Left lung (tissue), 10 donors: Measurements from ENCODE around the gene PAK4. TPM values are rescaled to one million over a fixed set of nuclear protein-coding genes. Genes with fewer than 3 reads are reported as not detected.

Experiments used
- ATAC-seq: fragments of 200-7000 bp; cut with Tn5 transposase; one replicate; pipeline ENCODE4 v1.9.1; 2020; ENCODE audit warnings: moderate library complexity
- DNase-seq, 4 donors: peaks; one replicate each; pipeline ENCODE4 v3.0.0-alpha.2; 2013 to 2020
- H3K27ac ChIP-seq, 2 donors: fragments of 200-600 bp; sonication (generic) in 1 of 2; one replicate each; pipeline versions ENCODE4 v1.5.0 to v1.8.0; 2020 to 2021
- H3K27me3 ChIP-seq, 2 donors: fragments of 200-600 bp; sonication (generic) in 1 of 2; one replicate each; pipeline versions ENCODE4 v1.5.0 to v1.8.0; 2020 to 2021
- H3K36me3 ChIP-seq, 2 donors: fragments of 200-600 bp; sonication (generic) in 1 of 2; one replicate each; pipeline versions ENCODE4 v1.5.0 to v1.8.0; 2020 to 2021
- H3K4me1 ChIP-seq, 2 donors: fragments of 200-600 bp; one replicate each; pipeline ENCODE4 v1.8.0; 2021
- H3K4me3 ChIP-seq, 2 donors: fragments of 200-600 bp; sonication (generic) in 1 of 2; one replicate each; pipeline versions ENCODE4 v1.5.0 to v1.8.0; 2020 to 2021; ENCODE audit warnings: mild to moderate bottlenecking in 1 of 2
- H3K9me3 ChIP-seq, 2 donors: fragments of 200-600 bp; sonication (generic) in 1 of 2; one replicate each; pipeline versions ENCODE4 v1.5.0 to v1.8.0; 2020 to 2021
- CTCF ChIP-seq, 2 donors: fragments of 200-600 bp; sonication (generic) in 1 of 2; IDR thresholded peaks; one replicate each; pipeline versions ENCODE4 v1.5.0 to v1.8.0; 2021; ENCODE audit warnings: antibody characterized with exemption in 2 of 2
- intact Hi-C, 2 donors: fragments of 100-400 bp; cut with DNase I; formaldehyde crosslinking; loops; one replicate each; pipeline versions ENCODE4 v1.11.2 to v1.14.2; 2022
- polyA plus RNA-seq, 6 donors: library from polyadenylated mRNA; unstranded; fragments of 120-200 nt; gene quantifications; one replicate each; pipeline ENCODE4 v1.2.1, GENCODE V29; 2013; ENCODE audit not compliant: insufficient read length in 6 of 6
- total RNA-seq, 2 donors: library from RNA; stranded (reverse); fragmentation: NEBNext Ultra II Directional; extraction: Animal tissue kit (Norgen Biotek cat#: 25700); gene quantifications; one replicate each; pipeline ENCODE4 v1.2.1, GENCODE V29; 2021
- donor health status: DM: no; HTN: yes; CAD: no.
- donor health status: DM: no; HTN: no; CAD: no.

The PAK4 gene
- total and polyA plus RNA-seq, 8 donors, result 40.9 to 62.3 (median 50.0) TPM

GRCh38 chr19:39202998-39203355 lies 77.4 kb downstream of the PAK4 start:
- no peaks in the 10 kb centered on the region for H3K36me3 ChIP-seq
- no peak overlapping the region for H3K4me3 ChIP-seq
- H3K27ac ChIP-seq, result no peak overlapping the region
- intact Hi-C loops, result no loop called here
- no peak for DNase-seq
- no peak for TF ChIP-seq CTCF (IDR thresholded peaks at IDR 0.05)
- H3K27me3 ChIP-seq, result peaks cover 21 to 76% of the 10 kb centered on the region in 2 donors
- no peak for ATAC-seq
- no peaks in the 10 kb centered on the region for H3K4me1 ChIP-seq
- H3K9me3 ChIP-seq, result no peaks in the 10 kb centered on the region

GRCh38 chr19:39203372-39204341 lies 78.1 kb downstream of the PAK4 start, which contains the start of gene SYCN:
Gene SYCN (minus strand): TSS chr19:39204263. CDS start chr19:39204254, 9 bp downstream.
- peaks cover 15 to 75% of the 10 kb centered on the region in 2 donors for H3K27me3 ChIP-seq

GRCh38 chr19:39205449-39205764 lies 79.8 kb downstream of the PAK4 start:
- Histone ChIP-seq H3K27me3 (peaks cover 15 to 60% of the 10 kb centered on the region in 2 donors), H3K4me1 (no peaks in the 10 kb centered on the region), H3K36me3 (no peaks in the 10 kb centered on the region), H3K4me3 (no peak overlapping the region), H3K27ac (no peak overlapping the region), H3K9me3 (no peaks in the 10 kb centered on the region)
- intact Hi-C loops, result no loop called here
- DNase-seq (no peak), ATAC-seq (no peak)
- TF ChIP-seq CTCF (IDR thresholded peaks at IDR 0.05), result no peak

More at GRCh38 chr19:39203372-39204341, 78.1 kb downstream of the PAK4 start, which contains the start of gene SYCN:
- Histone ChIP-seq H3K9me3 (no peaks in the 10 kb centered on the region), H3K36me3 (no peaks in the 10 kb centered on the region), H3K4me3 (no peak within 1 kb of the TSS), H3K4me1 (no peaks in the 10 kb centered on the region), H3K27ac (no peak within 1 kb of the TSS)
- ATAC-seq (peak; percentile 47), DNase-seq (no peak)
- no peak for TF ChIP-seq CTCF (IDR thresholded peaks at IDR 0.05)
- intact Hi-C loops, result no loop called here

- no peaks in the 10 kb centered on the region for H3K4me1 ChIP-seq
- DNase-seq, result no peak
- H3K27me3 ChIP-seq, result peaks cover 15 to 53% of the 10 kb centered on the region in 2 donors
- no peak overlapping the region for H3K27ac ChIP-seq
- intact Hi-C loops, result no loop called here
- ATAC-seq, result no peak
- no peaks in the 10 kb centered on the region for H3K9me3 ChIP-seq
- no peak overlapping the region for H3K4me3 ChIP-seq
- no peak for TF ChIP-seq CTCF (IDR thresholded peaks at IDR 0.05)
- H3K36me3 ChIP-seq, result no peaks in the 10 kb centered on the region
Measured at GRCh38 chr19:39206122-39206521, 80.5 kb downstream of the PAK4 start.

- H3K4me1 ChIP-seq, result no peaks in the 10 kb centered on the region
- no peak overlapping the region for H3K4me3 ChIP-seq
- no peak for TF ChIP-seq CTCF (IDR thresholded peaks at IDR 0.05)
- H3K9me3 ChIP-seq, result no peaks in the 10 kb centered on the region
- no peak for ATAC-seq
- no peaks in the 10 kb centered on the region for H3K36me3 ChIP-seq
- H3K27ac ChIP-seq, result no peak overlapping the region
- intact Hi-C loops, result no loop called here
- H3K27me3 ChIP-seq, result peaks cover 15 to 40% of the 10 kb centered on the region in 2 donors
- DNase-seq, result no peak
Measured at GRCh38 chr19:39207293-39207836, 81.8 kb downstream of the PAK4 start.
